ENCODE results near the gene NRG3.

NRG3 gene

GRCh38 chr10:83023662-83024061 is 1148.7 kb downstream of the NRG3 start:
- intact Hi-C loops (cut with DNase I; ENCODE audit: low total_unique reads), result no loop called here
- no peaks in the 10 kb centered on the region for H3K4me1 ChIP-seq
- no peak overlapping the region for H3K27ac ChIP-seq
- no peak for DNase-seq
- no peaks in the 10 kb centered on the region for H3K36me3 ChIP-seq
- no peaks in the 10 kb centered on the region for H3K27me3 ChIP-seq
- no peak overlapping the region for H3K4me3 ChIP-seq
- no peaks in the 10 kb centered on the region for H3K9me3 ChIP-seq
- TF ChIP-seq CTCF (IDR thresholded peaks at IDR 0.05), result no peak

All from tibial artery (tissue), 4 donors.